Activated CD4-positive, alpha-beta T cell treated with anti-CD3 and anti-CD28 coated beads for 36 hours (primary cell): ENCODE measurements around the gene RPAP3. TPM values are rescaled to one million over a fixed set of nuclear protein-coding genes. Genes with fewer than 3 reads are reported as not detected.
"Not testable (repeated sequence)": the region's sequence is repeated elsewhere in the genome, so short reads cannot be mapped to it uniquely, and the experiment has no call there.

Experiments
- ATAC-seq: fragments of 200-7000 bp; cut with Tn5 transposase; one replicate; pipeline ENCODE4 v1.10.0; 2021; ENCODE audit warnings: mild to moderate bottlenecking, moderate library complexity
- CTCF ChIA-PET: fragments of 350-600 bp; sonication (Branson Sonifier 250); formaldehyde crosslinking; loops from one replicate; lab custom pipeline; 2021; ENCODE audit warnings: antibody characterized with exemption; lab: Charles Lee
- POLR2A ChIA-PET: fragments of 350-600 bp; sonication (Branson Sonifier 250); formaldehyde crosslinking; loops from one replicate; lab custom pipeline; 2021; ENCODE audit warnings: antibody characterized with exemption, inconsistent platforms; lab: Charles Lee
- DNase-seq: peaks from one replicate; pipeline ENCODE4 v3.0.0-alpha.2; 2020
- H3K27ac Mint-ChIP-seq: one replicate; pipeline ENCODE4 v1.8.0; 2021; ENCODE audit warnings: mixed read lengths
- H3K27me3 Mint-ChIP-seq: one replicate; pipeline ENCODE4 v1.8.0; 2021; ENCODE audit warnings: mixed read lengths
- H3K36me3 Mint-ChIP-seq: one replicate; pipeline ENCODE4 v1.8.0; 2021; ENCODE audit warnings: low read depth, mixed read lengths
- H3K4me1 Mint-ChIP-seq: one replicate; pipeline ENCODE4 v1.8.0; 2021; ENCODE audit warnings: mixed read lengths
- H3K4me3 Mint-ChIP-seq: one replicate; pipeline ENCODE4 v1.8.0; 2021; ENCODE audit warnings: mild to moderate bottlenecking, moderate library complexity, mixed read lengths
- H3K9me3 Mint-ChIP-seq: one replicate; pipeline ENCODE4 v1.8.0; 2021; ENCODE audit warnings: low read depth, mixed read lengths
- intact Hi-C, 2 experiments: fragments of 100-400 bp; cut with DNase I in 1 of 2; cut with micrococcal nuclease in 1 of 2; formaldehyde crosslinking; loops; one replicate each; pipeline versions ENCODE4 v1.14.2 to v1.15.1; 2022 to 2024; cut with DNase I, micrococcal nuclease
- total RNA-seq, 2 experiments: library from RNA; stranded (reverse); gene quantifications; one replicate each; pipeline ENCODE4 v1.2.3, GENCODE V29; 2021

RPAP3 gene
- total RNA-seq, 2 experiments from 2014 or later, result 55.3 to 62.8 TPM

- ATAC-seq, result no peak
- DNase-seq, result peak; percentile 42
- H3K36me3 Mint-ChIP-seq, result peaks cover 31% of the 10 kb centered on the region
Measured at GRCh38 chr12:47686645-47687240, 19.1 kb downstream of the RPAP3 start.

GRCh38 chr12:47679785-47680184, 26.0 kb downstream of the RPAP3 start:
- peaks cover 70% of the 10 kb centered on the region for H3K36me3 Mint-ChIP-seq
- intact Hi-C loops, result no loop called here
- H3K27ac Mint-ChIP-seq, result no peak overlapping the region
- no peak overlapping the region for H3K4me3 Mint-ChIP-seq
- no peaks in the 10 kb centered on the region for H3K9me3 Mint-ChIP-seq
- POLR2A ChIA-PET, result no interaction called here
- ATAC-seq (no peak), DNase-seq (no peak)
- H3K4me1 Mint-ChIP-seq, result peaks cover 17% of the 10 kb centered on the region
- no peaks in the 10 kb centered on the region for H3K27me3 Mint-ChIP-seq
- CTCF ChIA-PET, result interaction anchor here (0.6 to 2.3 kb wide), 4 partner anchors 11 to 61 kb away, joined by 3 to 8 read pairs (median 3); no protein-coding TSS in a partner anchor

More at GRCh38 chr12:47686645-47687240, 19.1 kb downstream of the RPAP3 start:
- Mint-ChIP-seq H3K27me3 (no peaks in the 10 kb centered on the region), H3K4me1 (peaks cover 11% of the 10 kb centered on the region), H3K9me3 (no peaks in the 10 kb centered on the region), H3K27ac (no peak overlapping the region), H3K4me3 (no peak overlapping the region)
- ChIA-PET CTCF (interaction anchor here (0.6 to 2.7 kb wide), 28 partner anchors 9 to 1140 kb away, joined by 3 to 23 read pairs (median 3); no protein-coding TSS in a partner anchor), POLR2A (interaction anchor here (0.6 kb wide), 1 partner anchor 685 kb away, joined by 3 read pairs; no protein-coding TSS in a partner anchor)
- intact Hi-C loops, result loop anchor here (1.0 kb wide), 2 partner anchors 35 to 654 kb away; no protein-coding TSS in a partner anchor

- no peaks in the 10 kb centered on the region for H3K9me3 Mint-ChIP-seq
- no peaks in the 10 kb centered on the region for H3K27me3 Mint-ChIP-seq
- CTCF ChIA-PET, result no interaction called here
- ATAC-seq, result peak; percentile 30
- H3K4me3 Mint-ChIP-seq, result no peak overlapping the region
- DNase-seq, result no peak
- POLR2A ChIA-PET, result no interaction called here
- H3K4me1 Mint-ChIP-seq, result peaks cover 25% of the 10 kb centered on the region
- H3K36me3 Mint-ChIP-seq, result peaks cover 55% of the 10 kb centered on the region
- intact Hi-C loops, result no loop called here
- H3K27ac Mint-ChIP-seq, result no peak overlapping the region
Measured at GRCh38 chr12:47672068-47672467, 33.8 kb downstream of the RPAP3 start.

GRCh38 chr12:47667935-47668334, 37.9 kb downstream of the RPAP3 start:
- POLR2A ChIA-PET, ATAC-seq, intact Hi-C loops, H3K9me3 Mint-ChIP-seq, H3K27me3 Mint-ChIP-seq, DNase-seq, H3K27ac Mint-ChIP-seq, H3K4me3 Mint-ChIP-seq: not testable (repeated sequence)
- Mint-ChIP-seq H3K4me1 (peaks cover 11% of the 10 kb centered on the region), H3K36me3 (peaks cover 38% of the 10 kb centered on the region)
- CTCF ChIA-PET, result interaction anchor here (0.6 to 7.6 kb wide), 4 partner anchors 14 to 635 kb away, joined by 3 to 49 read pairs (median 6); no protein-coding TSS in a partner anchor

- DNase-seq, result no peak
- H3K9me3 Mint-ChIP-seq, result no peaks in the 10 kb centered on the region
- H3K4me3 Mint-ChIP-seq, result no peak overlapping the region
- ChIA-PET CTCF (interaction anchor here (0.5 to 6.1 kb wide), 19 partner anchors 9 to 1103 kb away, joined by 3 to 49 read pairs (median 5); no protein-coding TSS in a partner anchor), POLR2A (interaction anchor here (0.7 kb wide), 1 partner anchor 1959 kb away, joined by 3 read pairs; no protein-coding TSS in a partner anchor)
- H3K4me1 Mint-ChIP-seq, result peaks cover 20% of the 10 kb centered on the region
- no peak overlapping the region for H3K27ac Mint-ChIP-seq
- ATAC-seq, result no peak
- peaks cover 2% of the 10 kb centered on the region for H3K36me3 Mint-ChIP-seq
- intact Hi-C loops, result loop anchor here in 1 of 2 experiments (5.0 to 10.0 kb wide), 2 partner anchors 125 to 618 kb away; no protein-coding TSS in a partner anchor
- H3K27me3 Mint-ChIP-seq, result no peaks in the 10 kb centered on the region
Measured at GRCh38 chr12:47652521-47653234, 53.2 kb downstream of the RPAP3 start.

GRCh38 chr12:47651368-47652254, 54.2 kb downstream of the RPAP3 start:
- ATAC-seq, result peak; percentile 93
- CTCF ChIA-PET, result interaction anchor here (0.5 to 6.1 kb wide), 26 partner anchors 10 to 1601 kb away, joined by 3 to 49 read pairs (median 4); no protein-coding TSS in a partner anchor
- POLR2A ChIA-PET, result no interaction called here
- Mint-ChIP-seq H3K27ac (peak overlapping the region; percentile 11), H3K9me3 (no peaks in the 10 kb centered on the region), H3K36me3 (peaks cover 4% of the 10 kb centered on the region), H3K4me1 (peaks cover 20% of the 10 kb centered on the region), H3K4me3 (no peak overlapping the region), H3K27me3 (no peaks in the 10 kb centered on the region)
- intact Hi-C loops, result loop anchor here (1.0 to 10.0 kb wide), 6 partner anchors 35 to 619 kb away; no protein-coding TSS in a partner anchor
- peak; percentile 70 for DNase-seq

- no peak for ATAC-seq
- no peak for DNase-seq
- intact Hi-C loops, result loop anchor here in 1 of 2 experiments (5.0 to 10.0 kb wide), 2 partner anchors 127 to 616 kb away; no protein-coding TSS in a partner anchor
- H3K4me3 Mint-ChIP-seq, result no peak overlapping the region
- no peaks in the 10 kb centered on the region for H3K9me3 Mint-ChIP-seq
- peak overlapping the region; percentile 11 for H3K27ac Mint-ChIP-seq
- H3K4me1 Mint-ChIP-seq, result peaks cover 20% of the 10 kb centered on the region
- peaks cover 9% of the 10 kb centered on the region for H3K36me3 Mint-ChIP-seq
- no peaks in the 10 kb centered on the region for H3K27me3 Mint-ChIP-seq
- ChIA-PET POLR2A (no interaction called here), CTCF (interaction anchor here (0.6 to 6.1 kb wide), 7 partner anchors 11 to 631 kb away, joined by 3 to 49 read pairs (median 14); no protein-coding TSS in a partner anchor)
Measured at GRCh38 chr12:47650469-47650868, 55.4 kb downstream of the RPAP3 start.

GRCh38 chr12:47649381-47649780, 56.4 kb downstream of the RPAP3 start:
- H3K4me1 Mint-ChIP-seq, result peaks cover 20% of the 10 kb centered on the region

GRCh38 chr12:47648056-47648579, 57.7 kb downstream of the RPAP3 start:
- CTCF ChIA-PET, result interaction anchor here (0.9 to 3.8 kb wide), 5 partner anchors 11 to 615 kb away, joined by 3 to 24 read pairs (median 4); no protein-coding TSS in a partner anchor

More at GRCh38 chr12:47649381-47649780, 56.4 kb downstream of the RPAP3 start:
- ATAC-seq, result no peak
- Mint-ChIP-seq H3K9me3 (peaks cover 7% of the 10 kb centered on the region), H3K27me3 (no peaks in the 10 kb centered on the region), H3K36me3 (peaks cover 17% of the 10 kb centered on the region), H3K27ac (no peak overlapping the region), H3K4me3 (no peak overlapping the region)
- DNase-seq, result no peak
- CTCF ChIA-PET, result interaction anchor here (0.6 to 3.8 kb wide), 6 partner anchors 12 to 1115 kb away, joined by 3 to 24 read pairs (median 4); no protein-coding TSS in a partner anchor
- intact Hi-C loops, result no loop called here
- POLR2A ChIA-PET, result no interaction called here

GRCh38 chr12:47642310-47642709, 63.5 kb downstream of the RPAP3 start:
- H3K36me3 Mint-ChIP-seq, result peaks cover 65% of the 10 kb centered on the region
- intact Hi-C loops, POLR2A ChIA-PET, H3K4me3 Mint-ChIP-seq, DNase-seq, CTCF ChIA-PET, H3K27me3 Mint-ChIP-seq, H3K4me1 Mint-ChIP-seq, H3K27ac Mint-ChIP-seq, ATAC-seq: not testable (repeated sequence)
- peaks cover 56% of the 10 kb centered on the region for H3K9me3 Mint-ChIP-seq

More at GRCh38 chr12:47648056-47648579, 57.7 kb downstream of the RPAP3 start:
- H3K4me3 Mint-ChIP-seq, result no peak overlapping the region
- ATAC-seq, result no peak
- intact Hi-C loops, result no loop called here
- H3K27me3 Mint-ChIP-seq, result no peaks in the 10 kb centered on the region
- POLR2A ChIA-PET, result no interaction called here
- DNase-seq, result no peak
- H3K36me3 Mint-ChIP-seq, result peaks cover 22% of the 10 kb centered on the region
- H3K4me1 Mint-ChIP-seq, result peaks cover 20% of the 10 kb centered on the region
- no peak overlapping the region for H3K27ac Mint-ChIP-seq
- H3K9me3 Mint-ChIP-seq, result peaks cover 12% of the 10 kb centered on the region
